Measurements from ENCODE around the gene RTN4R. TPM values are rescaled to one million over a fixed set of nuclear protein-coding genes. Genes with fewer than 3 reads are reported as not detected.

The RTN4R gene
- total and polyA plus RNA-seq, 8 donors: 3.7 to 10.9 (median 6.8) TPM

DNA sequence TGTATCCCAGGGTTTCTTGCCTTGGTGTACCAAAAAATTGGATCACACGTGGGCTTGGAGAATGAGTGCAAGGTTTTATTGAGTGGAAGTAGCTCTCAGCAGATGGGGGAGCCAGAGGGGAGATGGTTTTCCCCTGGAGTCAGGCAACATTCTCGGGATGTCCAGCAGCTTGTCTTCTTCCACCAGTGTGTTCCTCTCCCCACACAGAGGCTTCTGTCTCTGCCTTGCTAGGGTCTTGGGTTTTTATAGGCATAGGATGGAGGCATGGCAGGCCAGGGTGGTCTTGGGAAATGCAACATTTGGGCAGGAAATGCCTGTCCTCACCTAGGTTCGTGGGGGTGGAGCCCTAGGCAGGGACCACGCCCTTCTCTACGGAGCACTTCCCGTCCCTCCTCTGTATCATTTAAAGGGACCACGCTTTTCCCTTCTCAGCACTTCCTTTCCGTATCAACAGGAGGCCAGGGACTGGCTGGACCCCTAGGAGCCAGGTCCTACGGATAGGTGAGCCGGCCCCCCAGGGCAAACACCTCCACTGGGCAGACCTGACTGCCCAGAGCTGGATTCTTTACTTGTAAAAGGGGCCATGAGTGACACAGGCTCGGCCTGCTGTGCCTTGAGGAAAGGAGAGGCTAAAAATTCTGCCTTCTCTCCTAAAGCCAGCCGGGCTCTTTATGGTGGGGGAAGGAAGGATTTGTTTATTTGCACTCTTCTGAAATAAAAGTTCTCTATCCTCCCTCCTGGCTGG is 62.0 kb downstream of the RTN4R start:
- peak overlapping the region; percentile 68 to 73 for H3K27ac ChIP-seq
- intact Hi-C loops (cut with DNase I): no loop called here
- TF ChIP-seq, protein P1, sequence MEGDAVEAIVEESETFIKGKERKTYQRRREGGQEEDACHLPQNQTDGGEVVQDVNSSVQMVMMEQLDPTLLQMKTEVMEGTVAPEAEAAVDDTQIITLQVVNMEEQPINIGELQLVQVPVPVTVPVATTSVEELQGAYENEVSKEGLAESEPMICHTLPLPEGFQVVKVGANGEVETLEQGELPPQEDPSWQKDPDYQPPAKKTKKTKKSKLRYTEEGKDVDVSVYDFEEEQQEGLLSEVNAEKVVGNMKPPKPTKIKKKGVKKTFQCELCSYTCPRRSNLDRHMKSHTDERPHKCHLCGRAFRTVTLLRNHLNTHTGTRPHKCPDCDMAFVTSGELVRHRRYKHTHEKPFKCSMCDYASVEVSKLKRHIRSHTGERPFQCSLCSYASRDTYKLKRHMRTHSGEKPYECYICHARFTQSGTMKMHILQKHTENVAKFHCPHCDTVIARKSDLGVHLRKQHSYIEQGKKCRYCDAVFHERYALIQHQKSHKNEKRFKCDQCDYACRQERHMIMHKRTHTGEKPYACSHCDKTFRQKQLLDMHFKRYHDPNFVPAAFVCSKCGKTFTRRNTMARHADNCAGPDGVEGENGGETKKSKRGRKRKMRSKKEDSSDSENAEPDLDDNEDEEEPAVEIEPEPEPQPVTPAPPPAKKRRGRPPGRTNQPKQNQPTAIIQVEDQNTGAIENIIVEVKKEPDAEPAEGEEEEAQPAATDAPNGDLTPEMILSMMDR (IDR thresholded peaks at IDR 0.05): no peak
- H3K4me3 ChIP-seq: peak overlapping the region; percentile 54 to 57
- peaks cover 40 to 48% of the 10 kb centered on the region in 2 donors for H3K4me1 ChIP-seq
- H3K9me3 ChIP-seq: no peaks in the 10 kb centered on the region
- ATAC-seq (peak; percentile 89), DNase-seq (peak in 3 of 4 donors; percentile 63 to 86 (median 74))
- no peaks in the 10 kb centered on the region for H3K27me3 ChIP-seq
- no peaks in the 10 kb centered on the region for H3K36me3 ChIP-seq

DNA sequence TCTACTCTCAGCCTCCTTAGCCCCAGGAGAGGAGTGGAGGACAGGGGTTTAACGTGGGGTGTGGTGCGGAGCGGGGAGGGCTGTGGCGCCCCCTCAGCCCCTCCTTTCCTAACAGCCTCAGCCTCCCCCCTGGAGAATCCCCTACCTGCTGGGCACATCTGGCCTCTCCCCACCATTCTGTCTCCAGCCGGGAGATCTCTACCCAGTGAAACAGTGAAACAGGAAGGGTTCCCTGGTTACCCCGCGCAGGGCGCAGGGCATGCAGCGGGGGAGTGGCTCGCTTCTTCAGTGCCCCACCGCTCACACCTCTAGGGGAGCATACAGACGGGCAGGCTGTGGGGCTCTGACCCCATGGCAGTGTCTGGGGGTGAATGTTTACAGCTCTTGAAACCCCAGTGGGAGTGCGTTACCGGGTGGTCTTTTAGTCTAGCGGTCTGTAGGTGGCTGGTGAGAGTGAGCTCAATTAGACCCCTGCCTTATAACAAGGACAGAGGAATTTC is 62.6 kb downstream of the RTN4R start:
- H3K4me3 ChIP-seq: no peak overlapping the region
- H3K4me1 ChIP-seq: peaks cover 40 to 52% of the 10 kb centered on the region in 2 donors
- TF ChIP-seq, protein P1 (IDR thresholded peaks at IDR 0.05): no peak
- H3K27me3 ChIP-seq: no peaks in the 10 kb centered on the region
- no peaks in the 10 kb centered on the region for H3K36me3 ChIP-seq
- intact Hi-C loops (cut with DNase I): no loop called here
- ATAC-seq: no peak
- peak overlapping the region; percentile 68 to 73 for H3K27ac ChIP-seq
- H3K9me3 ChIP-seq: no peaks in the 10 kb centered on the region
- no peak for DNase-seq

- ATAC-seq: no peak
- Histone ChIP-seq H3K4me1 (peaks cover 40 to 53% of the 10 kb centered on the region in 2 donors), H3K27me3 (no peaks in the 10 kb centered on the region), H3K9me3 (no peaks in the 10 kb centered on the region), H3K27ac (peak overlapping the region; percentile 68 to 73), H3K4me3 (no peak overlapping the region), H3K36me3 (no peaks in the 10 kb centered on the region)
- no peak for DNase-seq
- TF ChIP-seq, protein P1 (IDR thresholded peaks at IDR 0.05): no peak
- intact Hi-C loops (cut with DNase I): no loop called here
Observed at GRCh38 chr22:20204806-20205205, 63.3 kb downstream of the RTN4R start.

DNA sequence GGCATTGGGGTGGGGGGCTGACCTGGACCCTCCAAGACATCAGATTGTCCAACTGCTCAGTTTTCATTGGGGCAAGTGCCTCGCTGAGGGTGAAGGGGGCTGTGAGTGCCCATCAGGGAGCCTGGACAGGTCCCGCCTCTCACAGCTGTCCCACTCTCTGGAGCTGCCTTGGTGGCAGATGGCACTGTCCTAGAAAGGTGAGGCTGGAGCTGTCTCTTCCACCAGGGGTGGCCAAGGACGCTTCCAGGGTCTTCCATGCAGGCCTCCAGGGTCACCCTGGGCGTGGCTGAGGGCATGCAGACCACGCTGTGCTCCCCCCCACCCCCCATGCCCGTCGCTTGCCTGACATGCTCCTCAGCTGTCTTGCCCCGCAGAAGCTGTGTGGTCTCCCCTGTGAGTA is 63.8 kb downstream of the RTN4R start:
- no peak for ATAC-seq
- no peaks in the 10 kb centered on the region for H3K36me3 ChIP-seq
- intact Hi-C loops (cut with DNase I): no loop called here
- peak overlapping the region; percentile 68 to 73 for H3K27ac ChIP-seq
- H3K9me3 ChIP-seq: no peaks in the 10 kb centered on the region
- DNase-seq: no peak
- H3K27me3 ChIP-seq: no peaks in the 10 kb centered on the region
- H3K4me1 ChIP-seq: peaks cover 40 to 53% of the 10 kb centered on the region in 2 donors
- TF ChIP-seq, protein P1 (IDR thresholded peaks at IDR 0.05): no peak
- H3K4me3 ChIP-seq: no peak overlapping the region

GRCh38 chr22:20203552-20204201 is 64.4 kb downstream of the RTN4R start:
- DNase-seq (peak in 1 of 4 donors; percentile 55), ATAC-seq (peak; percentile 57)
- no peaks in the 10 kb centered on the region for H3K36me3 ChIP-seq
- no peaks in the 10 kb centered on the region for H3K27me3 ChIP-seq
- H3K4me3 ChIP-seq: no peak overlapping the region
- no peaks in the 10 kb centered on the region for H3K9me3 ChIP-seq
- intact Hi-C loops (cut with DNase I): no loop called here
- TF ChIP-seq, protein P1 (IDR thresholded peaks at IDR 0.05): no peak
- H3K4me1 ChIP-seq: peaks cover 40 to 53% of the 10 kb centered on the region in 2 donors
- H3K27ac ChIP-seq: peak overlapping the region; percentile 68 to 73

Measured in left lung (tissue), 10 donors.